Lower leg skin (tissue), 4 donors: ENCODE data around the gene CCDC127. TPM values are rescaled to one million over a fixed set of nuclear protein-coding genes. Genes with fewer than 3 reads are reported as not detected.
"Not testable (repeated sequence)": the region's sequence is repeated elsewhere in the genome, so short reads cannot be mapped to it uniquely, and the experiment has no call there.

ENCODE experiments used
- DNase-seq, 2 donors: peaks; one replicate each; pipeline ENCODE4 v3.0.0-alpha.2; 2019; ENCODE audit warnings: low spot score in 2 of 2
- H3K4me3 ChIP-seq: fragments of 200-600 bp; sonication (generic); 2 replicates; pipeline ENCODE4 v1.5.1; 2017; ENCODE audit warnings: mild to moderate bottlenecking, low read depth; ENCODE audit not compliant: poor library complexity, severe bottlenecking
- CTCF ChIP-seq, 3 donors: fragments of 450-650 bp; IDR thresholded peaks; one replicate each; pipeline ENCODE4 v1.5.1; 2016; ENCODE audit warnings: antibody characterized with exemption in 3 of 3, mild to moderate bottlenecking in 3 of 3, moderate library complexity in 2 of 3
- POLR2A ChIP-seq, 2 donors: fragments of 450-650 bp; IDR thresholded peaks; one replicate each; pipeline ENCODE4 v1.6.1; 2016 to 2017; ENCODE audit warnings: antibody characterized with exemption in 2 of 2, mild to moderate bottlenecking in 1 of 2, moderate library complexity in 1 of 2
- WGBS, 2 donors: methylation state at CpG; one replicate each; pipeline ENCODE4 v1.1.5; 2018; 5-methylcytosine and 5-hydroxymethylcytosine counted together
- intact Hi-C: fragments of 100-400 bp; cut with DNase I; formaldehyde crosslinking; loops from one replicate; pipeline ENCODE4 v1.15.0; 2023; ENCODE audit warnings: low total_unique reads
- total RNA-seq, 4 donors: library from RNA; depleted of rRNA; stranded (reverse); fragments of >200 nt; gene quantifications; one replicate each; pipeline ENCODE4 v1.1.0, GENCODE V29; 2016

CCDC127 gene
- total RNA-seq, 4 donors from 2014 or later: 3.0 to 6.2 (median 4.6) TPM

GRCh38 chr5:223791-224190 lies 5.8 kb upstream of the CCDC127 start:
- WGBS, 2 donors: 84 to 91% methylated on average over 6 of the region's 6 CpGs
- intact Hi-C loops: no loop called here
- no peak for TF ChIP-seq CTCF (IDR thresholded peaks at IDR 0.05)
- TF ChIP-seq POLR2A (IDR thresholded peaks at IDR 0.05): no peak
- no peak for DNase-seq
- no peak overlapping the region for H3K4me3 ChIP-seq

- 57 to 63% methylated on average over 6 of the region's 6 CpGs for WGBS, 2 donors
- DNase-seq: peak in 1 of 2 donors; percentile 64
- H3K4me3 ChIP-seq, intact Hi-C loops: not testable (repeated sequence)
Measured at GRCh38 chr5:222951-223715, 5.2 kb upstream of the CCDC127 start.

GRCh38 chr5:219991-220390 lies 2.0 kb upstream of the CCDC127 start:
- DNase-seq: no peak
- TF ChIP-seq POLR2A (IDR thresholded peaks at IDR 0.05) (no peak), CTCF (IDR thresholded peaks at IDR 0.05) (no peak)
- 32 to 36% methylated on average over 4 of the region's 4 CpGs for WGBS, 2 donors
- intact Hi-C loops: no loop called here
- H3K4me3 ChIP-seq: no peak overlapping the region

- WGBS, 2 donors: 13 to 14% methylated on average over 9 of the region's 9 CpGs
- TF ChIP-seq CTCF (IDR thresholded peaks at IDR 0.05): no peak
- TF ChIP-seq POLR2A (IDR thresholded peaks at IDR 0.05): no peak
- intact Hi-C loops: no loop called here
Measured at GRCh38 chr5:219460-219863, 1.5 kb upstream of the CCDC127 start.

GRCh38 chr5:218457-219291 lies 721 bp upstream of the CCDC127 start:
- WGBS, 2 donors: 1% methylated on average over 32 to 64 of the region's 73 CpGs
- TF ChIP-seq POLR2A (IDR thresholded peaks at IDR 0.05) (no peak), CTCF (IDR thresholded peaks at IDR 0.05) (no peak)
- intact Hi-C loops: no loop called here
- DNase-seq: peak in 1 of 2 donors; percentile 28
- H3K4me3 ChIP-seq: peak overlapping the region; percentile 99

More at GRCh38 chr5:219460-219863, 1.5 kb upstream of the CCDC127 start:
- H3K4me3 ChIP-seq: no peak overlapping the region
- no peak for DNase-seq

- 79 to 82% methylated on average over 9 of the region's 10 CpGs for WGBS, 2 donors
- DNase-seq, intact Hi-C loops, H3K4me3 ChIP-seq: not testable (repeated sequence)
Measured at GRCh38 chr5:216076-216475, 1.9 kb downstream of the CCDC127 start.

GRCh38 chr5:215256-215655 lies 2.7 kb downstream of the CCDC127 start:
- 36 to 41% methylated on average over 2 of the region's 2 CpGs for WGBS, 2 donors
- DNase-seq, intact Hi-C loops, H3K4me3 ChIP-seq: not testable (repeated sequence)
